ENCODE results near the gene TSSK3. TPM values are rescaled to one million over a fixed set of nuclear protein-coding genes. Genes with fewer than 3 reads are reported as not detected.

The TSSK3 gene
- total and polyA plus RNA-seq, 9 of the 15 experiments (the other 6 are each of a cell fraction or from before 2014, with no cell fraction given), result 0.27 to 2.8 (median 1.9) TPM

DNA sequence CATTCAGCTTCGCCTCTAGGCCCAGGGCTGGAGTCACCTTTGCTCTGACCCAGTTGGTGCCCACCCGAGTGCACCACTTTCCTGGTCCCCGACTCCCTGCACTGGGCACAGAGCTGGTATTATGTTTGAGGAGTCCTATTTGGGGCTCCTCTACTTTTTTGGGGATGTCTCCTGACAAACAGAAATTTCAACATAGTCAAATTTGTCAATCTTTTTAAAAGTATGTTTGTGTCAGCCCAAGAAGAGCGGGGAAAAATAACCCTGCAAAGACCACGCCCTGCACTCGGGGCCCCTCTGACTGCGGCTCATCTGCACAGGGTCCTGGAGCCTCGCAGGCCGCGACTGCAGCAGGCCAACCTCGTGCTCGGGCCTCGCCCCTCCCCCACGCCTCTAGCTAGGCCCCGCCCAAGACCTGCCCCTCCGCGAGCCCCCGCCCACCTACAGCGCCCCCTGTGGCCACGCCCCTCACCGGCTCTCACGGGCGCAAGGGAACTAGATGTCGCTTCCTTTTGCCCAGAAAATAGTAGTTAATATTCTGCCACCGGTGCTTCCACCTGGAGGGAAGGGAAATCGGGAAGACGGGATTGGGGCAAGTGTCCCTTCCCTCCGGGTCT is 11.4 kb upstream of the TSSK3 start (continued):
- TF ChIP-seq ZNF584 (CRISPR knock-in tag; IDR thresholded peaks at IDR 0.05; ENCODE audit: low read depth) (peak; percentile 10; the same call in 1 of the 2 replicates), PHF8 (IDR thresholded peaks at IDR 0.05; ENCODE audit: borderline replicate concordance, low read length) (peak; percentile 51; the same call in 1 of the 2 replicates), OTX1 (CRISPR knock-in tag; IDR thresholded peaks at IDR 0.05) (0 out of 2 replicates have a peak, but pooled peaks have one; percentile 44), ZNF445 (CRISPR knock-in tag; IDR thresholded peaks at IDR 0.05; ENCODE audit: low read depth) (0 out of 2 replicates have a peak, but pooled peaks have one; percentile 44), C11orf30 (IDR thresholded peaks at IDR 0.05; ENCODE audit: low read depth) (no peak), PHB (CRISPR knock-in tag; IDR thresholded peaks at IDR 0.05) (no peak), ZNF3 (CRISPR knock-in tag; IDR thresholded peaks at IDR 0.05) (no peak), HIVEP1 (CRISPR knock-in tag; IDR thresholded peaks at IDR 0.05) (peak; percentile 81), BRF1 (IDR thresholded peaks at IDR 0.05; ENCODE audit: borderline replicate concordance, extremely low read depth, insufficient read length) (no peak), ZKSCAN8 (CRISPR knock-in tag; IDR thresholded peaks at IDR 0.05) (0 out of 2 replicates have a peak, but pooled peaks have one; percentile 42), RBM34 (IDR thresholded peaks at IDR 0.05; ENCODE audit: borderline replicate concordance, insufficient read depth, low read length) (no peak), ZNF239 (CRISPR knock-in tag; IDR thresholded peaks at IDR 0.05) (peak; percentile 76), RFX7 (CRISPR knock-in tag; IDR thresholded peaks at IDR 0.05) (0 out of 2 replicates have a peak, but pooled peaks have one; percentile 51), KLF16 (IDR thresholded peaks at IDR 0.05) (peak; percentile 22; the same call in 1 of the 2 replicates), ZNF695 (CRISPR knock-in tag; IDR thresholded peaks at IDR 0.05) (no peak), ZZZ3 (IDR thresholded peaks at IDR 0.05) (no peak), ZNF551 (CRISPR knock-in tag; IDR thresholded peaks at IDR 0.05) (no peak), ASH1L (IDR thresholded peaks at IDR 0.05; ENCODE audit: borderline replicate concordance, low read depth, partially characterized antibody) (no peak), FOXJ3 (CRISPR knock-in tag; IDR thresholded peaks at IDR 0.05) (no peak), KDM5B (IDR thresholded peaks at IDR 0.05; ENCODE audit: insufficient replicate concordance, low read depth, low read length) (no peak), ZKSCAN1 (IDR thresholded peaks at IDR 0.05; ENCODE audit: low read depth, low read length) (peak; percentile 62; the same call in 1 of the 2 replicates), HINFP (tag; conservative IDR thresholded peaks at IDR 0.05; ENCODE audit: low read depth) (0 out of 2 replicates have a peak, but pooled peaks have one; percentile 49)
- TF ChIP-seq, protein P1, sequence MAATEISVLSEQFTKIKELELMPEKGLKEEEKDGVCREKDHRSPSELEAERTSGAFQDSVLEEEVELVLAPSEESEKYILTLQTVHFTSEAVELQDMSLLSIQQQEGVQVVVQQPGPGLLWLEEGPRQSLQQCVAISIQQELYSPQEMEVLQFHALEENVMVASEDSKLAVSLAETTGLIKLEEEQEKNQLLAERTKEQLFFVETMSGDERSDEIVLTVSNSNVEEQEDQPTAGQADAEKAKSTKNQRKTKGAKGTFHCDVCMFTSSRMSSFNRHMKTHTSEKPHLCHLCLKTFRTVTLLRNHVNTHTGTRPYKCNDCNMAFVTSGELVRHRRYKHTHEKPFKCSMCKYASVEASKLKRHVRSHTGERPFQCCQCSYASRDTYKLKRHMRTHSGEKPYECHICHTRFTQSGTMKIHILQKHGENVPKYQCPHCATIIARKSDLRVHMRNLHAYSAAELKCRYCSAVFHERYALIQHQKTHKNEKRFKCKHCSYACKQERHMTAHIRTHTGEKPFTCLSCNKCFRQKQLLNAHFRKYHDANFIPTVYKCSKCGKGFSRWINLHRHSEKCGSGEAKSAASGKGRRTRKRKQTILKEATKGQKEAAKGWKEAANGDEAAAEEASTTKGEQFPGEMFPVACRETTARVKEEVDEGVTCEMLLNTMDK (IDR thresholded peaks at IDR 0.05; ENCODE audit: borderline replicate concordance, insufficient read depth, low read depth, low read length, poor library complexity, severe bottlenecking), result peak; percentile 100
- TF ChIP-seq, protein P2, sequence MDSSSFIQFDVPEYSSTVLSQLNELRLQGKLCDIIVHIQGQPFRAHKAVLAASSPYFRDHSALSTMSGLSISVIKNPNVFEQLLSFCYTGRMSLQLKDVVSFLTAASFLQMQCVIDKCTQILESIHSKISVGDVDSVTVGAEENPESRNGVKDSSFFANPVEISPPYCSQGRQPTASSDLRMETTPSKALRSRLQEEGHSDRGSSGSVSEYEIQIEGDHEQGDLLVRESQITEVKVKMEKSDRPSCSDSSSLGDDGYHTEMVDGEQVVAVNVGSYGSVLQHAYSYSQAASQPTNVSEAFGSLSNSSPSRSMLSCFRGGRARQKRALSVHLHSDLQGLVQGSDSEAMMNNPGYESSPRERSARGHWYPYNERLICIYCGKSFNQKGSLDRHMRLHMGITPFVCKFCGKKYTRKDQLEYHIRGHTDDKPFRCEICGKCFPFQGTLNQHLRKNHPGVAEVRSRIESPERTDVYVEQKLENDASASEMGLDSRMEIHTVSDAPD (CRISPR knock-in tag; IDR thresholded peaks at IDR 0.05), result peak; percentile 67; the same call in 1 of the 2 replicates
